GM23338 (cell line): ENCODE data around the gene FBXO47. TPM values are rescaled to one million over a fixed set of nuclear protein-coding genes. Genes with fewer than 3 reads are reported as not detected.

Experiments
- ATAC-seq: fragments of 200-7000 bp; cut with Tn5 transposase; 3 replicates; pipeline ENCODE4 v1.9.1; 2020
- DNase-seq: peaks from one replicate; pipeline ENCODE4 v3.0.0-alpha.2; 2015; ENCODE audit warnings: low spot score
- H2AFZ ChIP-seq: fragments of 200-600 bp; sonication (generic); 2 replicates; pipeline ENCODE4 v1.8.0; 2016; ENCODE audit warnings: antibody characterized with exemption, mild to moderate bottlenecking, moderate library complexity
- H3F3A ChIP-seq: fragments of 200-600 bp; sonication (generic); replicated peaks from 2 replicates; pipeline ENCODE4 v1.8.0; 2017; ENCODE audit warnings: antibody characterized with exemption, mixed run types, low read depth
- H3K27ac ChIP-seq: fragments of 200-600 bp; sonication (generic); 2 replicates; pipeline ENCODE4 v1.6.1; 2016; ENCODE audit warnings: low read depth
- H3K27me3 ChIP-seq: fragments of 200-600 bp; sonication (generic); 2 replicates; pipeline ENCODE4 v1.8.0; 2016; ENCODE audit warnings: mild to moderate bottlenecking, mixed run types, moderate library complexity; ENCODE audit not compliant: insufficient read depth
- H3K36me3 ChIP-seq: fragments of 200-600 bp; sonication (generic); 2 replicates; pipeline ENCODE4 v1.8.0; 2016; ENCODE audit warnings: mild to moderate bottlenecking; ENCODE audit not compliant: insufficient read depth
- H3K4me1 ChIP-seq: fragments of 200-600 bp; sonication (generic); 2 replicates; pipeline ENCODE4 v1.8.0; 2016; ENCODE audit warnings: mild to moderate bottlenecking, moderate library complexity; ENCODE audit not compliant: insufficient read depth
- H3K4me2 ChIP-seq: fragments of 200-600 bp; sonication (generic); 2 replicates; pipeline ENCODE4 v1.7.1; 2017; ENCODE audit warnings: mixed run types
- H3K4me3 ChIP-seq: fragments of 200-600 bp; sonication (generic); 2 replicates; pipeline ENCODE4 v1.6.1; 2016; ENCODE audit warnings: mixed run types
- H3K79me2 ChIP-seq: fragments of 200-600 bp; sonication (generic); replicated peaks from 2 replicates; pipeline ENCODE4 v1.8.0; 2017; ENCODE audit warnings: mild to moderate bottlenecking; ENCODE audit not compliant: insufficient read depth
- H3K9me2 ChIP-seq: fragments of 200-600 bp; sonication (generic); 2 replicates; pipeline ENCODE4 v1.8.0; 2017; ENCODE audit not compliant: insufficient read depth
- H4K20me1 ChIP-seq: fragments of 200-600 bp; sonication (generic); replicated peaks from 2 replicates; pipeline ENCODE4 v1.8.0; 2017; ENCODE audit warnings: mild to moderate bottlenecking; ENCODE audit not compliant: insufficient read depth
- H3K27ac Mint-ChIP-seq: 2 replicates; pipeline ENCODE4 v1.8.0; 2020; ENCODE audit warnings: inconsistent platforms, mild to moderate bottlenecking, moderate library complexity, mixed read lengths
- H3K27me3 Mint-ChIP-seq: 3 replicates; pipeline ENCODE4 v1.8.0; 2022; ENCODE audit warnings: low read depth, mild to moderate bottlenecking, moderate library complexity, mixed read lengths, inconsistent platforms; ENCODE audit not compliant: insufficient read depth, poor library complexity
- H3K36me3 Mint-ChIP-seq: 3 replicates; pipeline ENCODE4 v1.8.0; 2021; ENCODE audit warnings: low read depth, mild to moderate bottlenecking, inconsistent platforms, moderate library complexity, mixed read lengths
- H3K4me1 Mint-ChIP-seq: 3 replicates; pipeline ENCODE4 v1.8.0; 2020; ENCODE audit warnings: mild to moderate bottlenecking, inconsistent platforms, mixed read lengths
- H3K4me3 Mint-ChIP-seq: 3 replicates; pipeline ENCODE4 v1.8.0; 2021; ENCODE audit warnings: moderate library complexity, mild to moderate bottlenecking, inconsistent platforms, mixed read lengths
- H3K9me3 Mint-ChIP-seq: 3 replicates; pipeline ENCODE4 v1.8.0; 2020; ENCODE audit warnings: moderate library complexity, mild to moderate bottlenecking, inconsistent platforms, mixed read lengths
- CREB1 ChIP-seq: fragments of 250-450 bp; sonication (Bioruptor Pico); IDR thresholded peaks from 2 replicates; pipeline ENCODE4 v1.5.0; 2020; ENCODE audit warnings: low read depth, mild to moderate bottlenecking, moderate library complexity
- CTCF ChIP-seq, 2 experiments: fragments of 200-600 bp in 1 of 2; sonication (generic) in 1 of 2; conservative IDR thresholded peaks; 2 replicates each; pipeline versions ENCODE4 v1.5.1 to v1.6.1; 2016 to 2017; ENCODE audit warnings: antibody characterized with exemption in 2 of 2, low read depth in 2 of 2, mild to moderate bottlenecking in 2 of 2, moderate library complexity in 1 of 2
- ETS1 ChIP-seq: IDR thresholded peaks from 2 replicates; pipeline ENCODE4 v1.6.1; 2016; ENCODE audit warnings: antibody characterized with exemption
- EZH2 ChIP-seq: fragments of 200-600 bp; sonication (generic); IDR thresholded peaks from one replicate; pipeline ENCODE4 v1.8.0; 2017; ENCODE audit warnings: antibody characterized with exemption, mild to moderate bottlenecking, low read depth; ENCODE audit not compliant: unreplicated experiment
- EZH2phosphoT487 ChIP-seq: fragments of 200-600 bp; sonication (generic); IDR thresholded peaks from one replicate; pipeline ENCODE4 v1.8.1; 2018; ENCODE audit warnings: antibody characterized with exemption; ENCODE audit not compliant: unreplicated experiment
- JUNB ChIP-seq: IDR thresholded peaks from one replicate; pipeline ENCODE4 v1.6.1; 2016; ENCODE audit warnings: antibody characterized with exemption; ENCODE audit not compliant: unreplicated experiment
- NANOG ChIP-seq: IDR thresholded peaks from 2 replicates; pipeline ENCODE4 v1.6.1; 2016; ENCODE audit warnings: antibody characterized with exemption, borderline replicate concordance
- POLR2AphosphoS5 ChIP-seq: IDR thresholded peaks from 2 replicates; pipeline ENCODE4 v1.6.1; 2016; ENCODE audit warnings: antibody characterized with exemption, low read depth
- REST ChIP-seq: IDR thresholded peaks from one replicate; pipeline ENCODE4 v1.6.1; 2018; ENCODE audit warnings: antibody characterized with exemption; ENCODE audit not compliant: unreplicated experiment
- ZNF114 ChIP-seq: fragments of 250-450 bp; sonication (Bioruptor Pico); IDR thresholded peaks from 2 replicates; pipeline ENCODE4 v1.5.0; 2020; ENCODE audit warnings: mild to moderate bottlenecking, moderate library complexity
- ZNF331 ChIP-seq: fragments of 250-450 bp; sonication (Bioruptor Pico); IDR thresholded peaks from 2 replicates; pipeline ENCODE4 v1.5.0; 2020; ENCODE audit warnings: low read depth, mild to moderate bottlenecking, moderate library complexity
- polyA plus RNA-seq: library from polyadenylated mRNA; unstranded; fragments of >200 nt; fragmentation: Nextera tagmentation; extraction: Ambion mirVana; gene quantifications from 2 replicates; pipeline ENCODE4 v1.2.1, GENCODE V29; 2016
- total RNA-seq: library from RNA; depleted of rRNA; stranded (reverse); fragments of >200 nt; shearing (Covaris generic); gene quantifications from 2 replicates; pipeline ENCODE4 v1.2.3, GENCODE V29; 2014
- TF ChIP-seq, protein P1 (sequence below): fragments of 250-450 bp; sonication (Bioruptor Pico); IDR thresholded peaks from 2 replicates; pipeline ENCODE4 v1.5.0; 2020; ENCODE audit warnings: mild to moderate bottlenecking, moderate library complexity

FBXO47 gene
- total and polyA plus RNA-seq, 2 experiments from 2014 or later, result not detected

DNA sequence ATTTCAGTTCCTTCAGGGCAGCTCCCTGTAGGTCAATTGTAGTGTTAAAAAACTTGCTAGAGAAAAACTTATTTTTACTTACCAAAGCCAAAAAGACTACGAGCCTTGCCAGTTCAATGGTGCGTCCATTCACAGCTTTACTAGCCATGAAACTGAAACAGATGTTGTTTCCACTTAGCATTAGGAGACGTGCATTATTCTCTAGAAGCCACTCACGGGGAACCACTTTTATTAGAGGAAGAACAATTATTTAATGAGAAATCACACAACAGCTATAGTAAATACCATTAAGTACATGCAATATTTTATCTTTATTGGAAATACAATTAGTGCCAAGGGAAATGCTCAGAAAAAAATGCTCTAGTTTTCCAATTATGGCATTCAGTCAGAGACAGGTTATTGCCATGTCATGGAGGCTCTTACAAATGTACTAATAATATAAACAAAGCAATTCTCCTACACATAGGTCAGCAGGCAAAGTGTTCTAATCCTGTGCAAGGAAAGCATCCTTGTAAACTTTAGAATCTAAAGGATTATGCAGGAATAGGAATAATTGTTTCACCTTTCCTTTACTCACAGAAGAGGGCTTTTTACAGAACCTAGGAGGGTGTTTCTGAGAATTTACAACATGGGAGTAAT lies 24.4 kb downstream of the FBXO47 start (continued):
- TF ChIP-seq, protein P1, sequence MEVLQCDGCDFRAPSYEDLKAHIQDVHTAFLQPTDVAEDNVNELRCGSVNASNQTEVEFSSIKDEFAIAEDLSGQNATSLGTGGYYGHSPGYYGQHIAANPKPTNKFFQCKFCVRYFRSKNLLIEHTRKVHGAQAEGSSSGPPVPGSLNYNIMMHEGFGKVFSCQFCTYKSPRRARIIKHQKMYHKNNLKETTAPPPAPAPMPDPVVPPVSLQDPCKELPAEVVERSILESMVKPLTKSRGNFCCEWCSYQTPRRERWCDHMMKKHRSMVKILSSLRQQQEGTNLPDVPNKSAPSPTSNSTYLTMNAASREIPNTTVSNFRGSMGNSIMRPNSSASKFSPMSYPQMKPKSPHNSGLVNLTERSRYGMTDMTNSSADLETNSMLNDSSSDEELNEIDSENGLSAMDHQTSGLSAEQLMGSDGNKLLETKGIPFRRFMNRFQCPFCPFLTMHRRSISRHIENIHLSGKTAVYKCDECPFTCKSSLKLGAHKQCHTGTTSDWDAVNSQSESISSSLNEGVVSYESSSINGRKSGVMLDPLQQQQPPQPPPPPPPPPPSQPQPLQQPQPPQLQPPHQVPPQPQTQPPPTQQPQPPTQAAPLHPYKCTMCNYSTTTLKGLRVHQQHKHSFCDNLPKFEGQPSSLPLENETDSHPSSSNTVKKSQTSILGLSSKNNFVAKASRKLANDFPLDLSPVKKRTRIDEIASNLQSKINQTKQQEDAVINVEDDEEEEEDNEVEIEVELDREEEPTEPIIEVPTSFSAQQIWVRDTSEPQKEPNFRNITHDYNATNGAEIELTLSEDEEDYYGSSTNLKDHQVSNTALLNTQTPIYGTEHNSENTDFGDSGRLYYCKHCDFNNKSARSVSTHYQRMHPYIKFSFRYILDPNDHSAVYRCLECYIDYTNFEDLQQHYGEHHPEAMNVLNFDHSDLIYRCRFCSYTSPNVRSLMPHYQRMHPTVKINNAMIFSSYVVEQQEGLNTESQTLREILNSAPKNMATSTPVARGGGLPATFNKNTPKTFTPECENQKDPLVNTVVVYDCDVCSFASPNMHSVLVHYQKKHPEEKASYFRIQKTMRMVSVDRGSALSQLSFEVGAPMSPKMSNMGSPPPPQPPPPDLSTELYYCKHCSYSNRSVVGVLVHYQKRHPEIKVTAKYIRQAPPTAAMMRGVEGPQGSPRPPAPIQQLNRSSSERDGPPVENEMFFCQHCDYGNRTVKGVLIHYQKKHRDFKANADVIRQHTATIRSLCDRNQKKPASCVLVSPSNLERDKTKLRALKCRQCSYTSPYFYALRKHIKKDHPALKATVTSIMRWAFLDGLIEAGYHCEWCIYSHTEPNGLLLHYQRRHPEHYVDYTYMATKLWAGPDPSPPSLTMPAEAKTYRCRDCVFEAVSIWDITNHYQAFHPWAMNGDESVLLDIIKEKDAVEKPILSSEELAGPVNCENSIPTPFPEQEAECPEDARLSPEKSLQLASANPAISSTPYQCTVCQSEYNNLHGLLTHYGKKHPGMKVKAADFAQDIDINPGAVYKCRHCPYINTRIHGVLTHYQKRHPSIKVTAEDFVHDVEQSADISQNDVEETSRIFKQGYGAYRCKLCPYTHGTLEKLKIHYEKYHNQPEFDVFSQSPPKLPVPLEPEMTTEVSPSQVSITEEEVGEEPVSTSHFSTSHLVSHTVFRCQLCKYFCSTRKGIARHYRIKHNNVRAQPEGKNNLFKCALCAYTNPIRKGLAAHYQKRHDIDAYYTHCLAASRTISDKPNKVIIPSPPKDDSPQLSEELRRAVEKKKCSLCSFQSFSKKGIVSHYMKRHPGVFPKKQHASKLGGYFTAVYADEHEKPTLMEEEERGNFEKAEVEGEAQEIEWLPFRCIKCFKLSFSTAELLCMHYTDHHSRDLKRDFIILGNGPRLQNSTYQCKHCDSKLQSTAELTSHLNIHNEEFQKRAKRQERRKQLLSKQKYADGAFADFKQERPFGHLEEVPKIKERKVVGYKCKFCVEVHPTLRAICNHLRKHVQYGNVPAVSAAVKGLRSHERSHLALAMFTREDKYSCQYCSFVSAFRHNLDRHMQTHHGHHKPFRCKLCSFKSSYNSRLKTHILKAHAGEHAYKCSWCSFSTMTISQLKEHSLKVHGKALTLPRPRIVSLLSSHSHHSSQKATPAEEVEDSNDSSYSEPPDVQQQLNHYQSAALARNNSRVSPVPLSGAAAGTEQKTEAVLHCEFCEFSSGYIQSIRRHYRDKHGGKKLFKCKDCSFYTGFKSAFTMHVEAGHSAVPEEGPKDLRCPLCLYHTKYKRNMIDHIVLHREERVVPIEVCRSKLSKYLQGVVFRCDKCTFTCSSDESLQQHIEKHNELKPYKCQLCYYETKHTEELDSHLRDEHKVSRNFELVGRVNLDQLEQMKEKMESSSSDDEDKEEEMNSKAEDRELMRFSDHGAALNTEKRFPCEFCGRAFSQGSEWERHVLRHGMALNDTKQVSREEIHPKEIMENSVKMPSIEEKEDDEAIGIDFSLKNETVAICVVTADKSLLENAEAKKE, result no peak

- H3K4me1 ChIP-seq, result peaks cover 6% of the 10 kb centered on the region; the same call in 1 of the 2 replicates
- DNase-seq, result no peak
- H3K4me3 ChIP-seq, result no peak overlapping the region
- H3K9me2 ChIP-seq, result no peaks in the 10 kb centered on the region
- H3K9me3 Mint-ChIP-seq, result no peaks in the 10 kb centered on the region
- H3K36me3 ChIP-seq, result no peaks in the 10 kb centered on the region
- H3K4me3 Mint-ChIP-seq, result no peak overlapping the region
- H4K20me1 ChIP-seq, result no peaks in the 10 kb centered on the region
- H3K79me2 ChIP-seq, result no peaks in the 10 kb centered on the region
- H3K27me3 ChIP-seq, result no peaks in the 10 kb centered on the region
- no peak overlapping the region; the same call in 1 of the 2 replicates for H3K27ac ChIP-seq
- H3K27me3 Mint-ChIP-seq, result peaks cover 2% of the 10 kb centered on the region
- peaks cover 5% of the 10 kb centered on the region for H3K4me1 Mint-ChIP-seq
- no peak overlapping the region for H3K4me2 ChIP-seq
- no peaks in the 10 kb centered on the region for H3F3A ChIP-seq
- H3K27ac Mint-ChIP-seq, result no peak overlapping the region
- peak overlapping the region; percentile 39; the same call in 1 of the 2 replicates for H2AFZ ChIP-seq
- ATAC-seq, result no peak
- H3K36me3 Mint-ChIP-seq, result no peaks in the 10 kb centered on the region
- TF ChIP-seq CTCF (conservative IDR thresholded peaks at IDR 0.05; ENCODE audit: low read depth in 2 of 2) (no peak), ZNF331 (no peak), EZH2phosphoT487 (no peak), ZNF114 (no peak), CREB1 (CRISPR knock-in tag) (no peak), ETS1 (no peak), EZH2 (no peak), POLR2AphosphoS5 (no peak), NANOG (no peak), JUNB (no peak), REST (no peak)
Measured at GRCh38 chr17:38940404-38940803, 26.8 kb downstream of the FBXO47 start.
